ENCODE results near the gene BTRC.
"Not testable (repeated sequence)": the region's sequence is repeated elsewhere in the genome, so short reads cannot be mapped to it uniquely, and the experiment has no call there.

Gene BTRC

DNA sequence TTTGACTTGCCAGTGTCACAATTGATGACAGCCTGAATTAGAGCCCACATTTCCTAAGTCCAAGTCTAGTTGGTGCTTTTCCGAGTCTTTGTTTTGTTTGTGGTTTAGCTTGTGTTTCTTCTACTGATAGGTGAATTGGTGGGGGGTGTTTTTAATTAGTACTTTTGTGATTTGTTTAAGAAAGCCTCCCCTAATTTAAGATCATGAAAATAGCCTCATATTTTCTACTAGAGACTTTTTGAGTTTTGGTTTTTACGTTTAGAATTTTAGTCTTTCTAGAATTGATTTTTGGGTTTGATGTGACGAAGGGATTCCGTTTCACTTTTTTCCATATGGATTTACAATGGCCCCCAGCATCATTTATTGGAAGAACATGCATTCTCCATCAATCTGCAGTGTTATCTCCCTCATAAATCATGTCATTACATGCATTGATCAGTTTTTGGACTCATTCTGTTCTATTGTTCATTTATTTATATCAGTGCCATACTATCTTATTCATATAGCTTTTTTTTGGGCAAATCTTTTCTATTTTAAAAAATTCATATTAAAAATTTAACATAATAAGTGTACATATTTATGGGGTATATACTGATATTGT is 32.8 kb downstream of the BTRC start:
- H3K27ac ChIP-seq (ENCODE audit: low read depth, low read length, severe bottlenecking): no peak overlapping the region
- no peak overlapping the region for H3K4me3 ChIP-seq (ENCODE audit: extremely low read depth, insufficient read depth, low read length, poor library complexity, severe bottlenecking)
- WGBS, 2 experiments (ENCODE audit: insufficient coverage in 2 of 2): 92% methylated on average over 2 of the region's 4 CpGs; no CpG with 5 or more reads in 1 of the 2 experiments
- no peaks in the 10 kb centered on the region for H3K9me3 ChIP-seq (ENCODE audit: control insufficient read depth, low read length)
- no peaks in the 10 kb centered on the region for H3K36me3 ChIP-seq (ENCODE audit: control insufficient read depth, insufficient read depth, low read length)
- no peaks in the 10 kb centered on the region for H3K4me1 ChIP-seq (ENCODE audit: control insufficient read depth, insufficient read depth, low read length, poor library complexity, severe bottlenecking)

DNA sequence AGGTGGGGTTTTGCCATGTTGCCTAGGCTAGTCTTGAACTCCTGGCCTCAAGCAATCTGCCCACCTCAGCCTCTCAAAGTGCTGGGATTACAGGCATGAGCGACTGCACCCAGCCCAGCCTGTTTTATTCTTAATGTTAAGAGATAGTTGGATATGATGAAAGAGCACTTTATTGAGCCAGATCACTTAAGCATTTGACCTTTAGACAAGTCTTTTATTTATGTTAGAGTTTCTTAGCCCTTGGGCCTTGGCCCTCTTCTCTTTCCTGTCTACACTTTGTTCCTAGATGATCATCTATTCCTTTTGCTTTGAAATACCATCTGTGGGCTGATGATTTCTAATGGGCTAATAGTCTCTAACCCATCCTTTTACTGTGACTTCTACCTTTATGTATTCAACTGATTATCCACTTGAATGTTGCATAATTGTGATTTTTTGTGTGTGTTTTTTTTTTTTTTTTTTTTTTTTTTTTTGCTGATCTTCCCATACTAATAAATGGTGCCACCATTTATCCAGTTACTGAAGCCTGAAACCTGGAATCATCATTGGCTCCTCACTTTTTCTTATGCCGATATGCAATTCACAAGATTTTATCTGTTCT is 34.8 kb downstream of the BTRC start:
- no peak overlapping the region for H3K27ac ChIP-seq (ENCODE audit: low read depth, low read length, severe bottlenecking)
- no peaks in the 10 kb centered on the region for H3K4me1 ChIP-seq (ENCODE audit: control insufficient read depth, insufficient read depth, low read length, poor library complexity, severe bottlenecking)
- H3K4me3 ChIP-seq (ENCODE audit: extremely low read depth, insufficient read depth, low read length, poor library complexity, severe bottlenecking): no peak overlapping the region
- no peaks in the 10 kb centered on the region for H3K36me3 ChIP-seq (ENCODE audit: control insufficient read depth, insufficient read depth, low read length)
- no peaks in the 10 kb centered on the region for H3K9me3 ChIP-seq (ENCODE audit: control insufficient read depth, low read length)
- WGBS, 2 experiments (ENCODE audit: insufficient coverage in 2 of 2): 100% methylated on average over 1 of the region's 2 CpGs

DNA sequence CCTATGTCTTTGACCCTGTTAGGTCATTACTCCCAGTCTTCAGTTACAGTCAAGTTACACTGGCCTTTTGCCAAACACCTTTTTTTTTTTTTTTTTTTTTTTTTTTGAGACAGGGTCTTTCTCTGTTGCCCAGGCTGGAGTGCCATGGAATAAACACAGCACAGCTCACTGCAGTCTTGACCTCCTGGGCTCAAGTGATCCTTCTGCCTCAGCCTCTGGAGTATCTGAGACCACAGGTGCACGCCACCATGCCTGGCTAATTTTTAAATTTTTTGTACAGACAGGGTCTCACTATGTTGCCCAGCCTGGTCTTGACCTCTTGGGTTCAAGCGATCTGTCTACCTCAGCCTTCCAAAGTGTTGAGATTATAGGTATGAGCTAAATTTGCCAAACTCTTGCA is 35.6 kb downstream of the BTRC start:
- H3K4me1 ChIP-seq (ENCODE audit: control insufficient read depth, insufficient read depth, low read length, poor library complexity, severe bottlenecking): not testable (repeated sequence)
- WGBS, 2 experiments (ENCODE audit: insufficient coverage in 2 of 2): 88 to 100% methylated on average over 1 of the region's 2 CpGs

DNA sequence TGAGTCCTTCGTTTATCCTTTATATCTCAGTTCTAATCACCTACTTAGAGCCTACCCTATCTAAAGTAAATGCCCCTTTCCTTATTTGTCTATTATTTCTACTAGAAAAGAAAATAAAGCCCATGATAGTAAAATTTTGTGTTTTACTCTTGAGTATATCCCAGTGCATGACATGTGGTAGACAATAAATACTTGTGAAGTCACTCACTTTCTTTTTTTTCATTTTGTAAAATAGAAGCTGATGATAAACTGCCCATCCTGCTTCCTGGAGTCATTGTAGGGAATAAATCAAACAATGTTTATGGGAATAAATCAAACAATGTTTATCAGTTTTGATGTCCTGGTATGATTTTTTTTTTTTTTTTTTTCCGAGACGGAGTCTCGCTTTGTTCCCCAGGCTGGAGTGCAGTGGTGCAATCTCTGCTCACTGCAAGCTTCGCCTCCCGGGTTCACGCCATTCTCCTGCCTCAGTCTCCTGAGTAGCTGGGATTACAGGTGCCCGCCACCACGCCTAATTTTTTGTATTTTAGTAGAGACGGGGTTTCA is 36.1 kb downstream of the BTRC start:
- no peaks in the 10 kb centered on the region for H3K36me3 ChIP-seq (ENCODE audit: control insufficient read depth, insufficient read depth, low read length)
- no peak overlapping the region for H3K4me3 ChIP-seq (ENCODE audit: extremely low read depth, insufficient read depth, low read length, poor library complexity, severe bottlenecking)
- WGBS, 2 experiments (ENCODE audit: insufficient coverage in 2 of 2): no CpG with 5 or more reads among the region's 10 CpGs
- H3K9me3 ChIP-seq (ENCODE audit: control insufficient read depth, low read length): no peaks in the 10 kb centered on the region
- peaks cover 7% of the 10 kb centered on the region for H3K4me1 ChIP-seq (ENCODE audit: control insufficient read depth, insufficient read depth, low read length, poor library complexity, severe bottlenecking)
- H3K27ac ChIP-seq (ENCODE audit: low read depth, low read length, severe bottlenecking): no peak overlapping the region

More for the DNA sequence above, 35.6 kb downstream of the BTRC start:
- not testable (repeated sequence) for H3K4me3 ChIP-seq (ENCODE audit: extremely low read depth, insufficient read depth, low read length, poor library complexity, severe bottlenecking); H3K9me3 ChIP-seq (ENCODE audit: control insufficient read depth, low read length); H3K27ac ChIP-seq (ENCODE audit: low read depth, low read length, severe bottlenecking); H3K36me3 ChIP-seq (ENCODE audit: control insufficient read depth, insufficient read depth, low read length)

DNA sequence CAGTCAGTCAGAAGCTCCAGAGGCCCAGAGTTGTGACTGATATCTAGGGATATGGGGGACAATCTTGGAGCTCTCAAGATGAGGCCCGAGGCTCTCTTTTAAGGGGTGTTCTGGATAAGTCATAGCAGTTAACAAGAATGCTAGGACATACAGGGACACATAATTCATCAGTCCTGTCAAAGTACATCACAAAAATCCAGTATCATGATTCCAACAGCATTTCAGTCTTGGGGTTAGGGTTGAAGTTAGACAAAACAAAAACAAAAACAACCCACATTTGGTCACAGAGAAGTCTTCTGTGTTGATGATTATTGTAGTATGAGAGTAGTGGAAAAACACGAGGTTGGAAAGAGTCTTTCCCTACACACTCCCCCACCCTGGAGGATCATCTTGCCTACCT is 39.4 kb downstream of the BTRC start:
- Histone ChIP-seq H3K4me3 (ENCODE audit: extremely low read depth, insufficient read depth, low read length, poor library complexity, severe bottlenecking) (no peak overlapping the region), H3K27ac (ENCODE audit: low read depth, low read length, severe bottlenecking) (no peak overlapping the region), H3K9me3 (ENCODE audit: control insufficient read depth, low read length) (no peaks in the 10 kb centered on the region), H3K36me3 (ENCODE audit: control insufficient read depth, insufficient read depth, low read length) (no peaks in the 10 kb centered on the region), H3K4me1 (ENCODE audit: control insufficient read depth, insufficient read depth, low read length, poor library complexity, severe bottlenecking) (peaks cover 9% of the 10 kb centered on the region)
- WGBS, 2 experiments (ENCODE audit: insufficient coverage in 2 of 2): 80 to 86% methylated on average over 1 of the region's 2 CpGs

DNA sequence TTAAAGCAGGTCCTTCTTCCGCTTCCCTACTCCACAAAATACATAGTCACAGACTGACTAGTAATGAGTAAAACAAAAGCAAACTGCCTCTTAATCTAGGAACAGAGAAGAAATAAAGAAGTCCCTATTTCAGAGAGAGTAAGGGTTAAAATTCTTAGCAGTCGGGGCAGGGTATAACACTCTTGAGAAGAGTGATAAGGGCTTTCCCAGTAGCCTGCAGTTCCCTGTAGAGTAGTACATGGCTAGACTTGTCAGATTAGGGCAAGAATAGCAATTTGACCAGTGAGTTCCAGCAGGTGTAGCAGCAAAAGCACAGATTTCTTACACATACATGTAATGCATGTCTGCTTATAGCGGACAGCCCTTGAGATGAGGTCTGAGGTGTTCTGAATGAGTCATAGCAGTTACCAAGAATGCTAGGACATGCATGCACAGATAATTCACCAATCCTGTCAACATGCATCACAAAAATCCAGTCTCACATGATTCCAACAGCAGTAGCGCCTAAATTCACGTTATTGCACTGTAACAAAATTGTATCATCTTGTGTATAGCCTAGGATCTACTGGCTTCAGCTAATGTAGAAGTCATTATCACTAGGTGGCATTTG is 40.7 kb downstream of the BTRC start:
- H3K4me3 ChIP-seq (ENCODE audit: extremely low read depth, insufficient read depth, low read length, poor library complexity, severe bottlenecking): no peak overlapping the region
- H3K36me3 ChIP-seq (ENCODE audit: control insufficient read depth, insufficient read depth, low read length): no peaks in the 10 kb centered on the region
- H3K9me3 ChIP-seq (ENCODE audit: control insufficient read depth, low read length): no peaks in the 10 kb centered on the region
- H3K27ac ChIP-seq (ENCODE audit: low read depth, low read length, severe bottlenecking): no peak overlapping the region
- H3K4me1 ChIP-seq (ENCODE audit: control insufficient read depth, insufficient read depth, low read length, poor library complexity, severe bottlenecking): peaks cover 9% of the 10 kb centered on the region
- 73 to 88% methylated on average over 3 to 4 of the region's 5 CpGs for WGBS, 2 experiments (ENCODE audit: insufficient coverage in 2 of 2)

DNA sequence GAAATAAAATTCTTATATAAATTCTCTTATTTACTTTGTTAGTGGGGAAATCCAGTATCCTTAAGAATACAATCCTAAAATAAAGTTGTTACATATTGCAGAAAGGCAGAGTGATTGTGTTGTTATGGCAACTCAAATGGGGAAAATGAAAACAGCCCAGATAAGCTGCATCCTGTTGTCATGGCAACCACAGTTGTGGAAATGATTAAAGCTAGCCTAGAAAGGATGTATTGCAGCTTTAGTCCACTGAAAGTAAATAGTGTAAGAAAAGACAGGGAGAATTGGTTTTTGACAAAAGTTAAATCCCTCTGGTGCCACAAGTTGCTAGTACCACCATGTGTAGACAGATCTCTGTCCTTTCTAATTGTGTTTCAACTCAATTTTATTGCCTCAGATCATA is 43.2 kb downstream of the BTRC start:
- Histone ChIP-seq H3K4me3 (ENCODE audit: extremely low read depth, insufficient read depth, low read length, poor library complexity, severe bottlenecking) (no peak overlapping the region), H3K9me3 (ENCODE audit: control insufficient read depth, low read length) (no peaks in the 10 kb centered on the region), H3K27ac (ENCODE audit: low read depth, low read length, severe bottlenecking) (no peak overlapping the region), H3K4me1 (ENCODE audit: control insufficient read depth, insufficient read depth, low read length, poor library complexity, severe bottlenecking) (peaks cover 9% of the 10 kb centered on the region), H3K36me3 (ENCODE audit: control insufficient read depth, insufficient read depth, low read length) (no peaks in the 10 kb centered on the region)

DNA sequence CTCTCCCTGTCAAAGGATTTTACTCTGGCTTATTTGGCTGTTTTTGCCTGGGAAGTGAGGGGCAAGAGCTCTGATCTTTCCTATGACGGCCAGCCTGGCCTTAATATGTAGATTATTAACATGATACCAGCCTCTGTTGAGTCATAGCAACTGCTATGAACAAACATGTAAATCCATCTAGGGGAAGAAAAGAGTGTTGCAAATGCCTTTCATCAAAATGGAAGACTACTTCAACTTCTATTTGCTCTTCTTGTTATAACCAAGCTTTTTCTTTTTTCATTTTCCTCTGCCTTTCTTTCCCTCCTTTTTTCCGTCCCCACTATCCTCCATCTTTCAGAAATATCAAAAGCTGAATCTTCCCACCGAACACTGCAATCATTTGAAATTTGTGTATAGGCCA is 46.6 kb downstream of the BTRC start:
- Histone ChIP-seq H3K4me1 (ENCODE audit: control insufficient read depth, insufficient read depth, low read length, poor library complexity, severe bottlenecking) (no peaks in the 10 kb centered on the region), H3K9me3 (ENCODE audit: control insufficient read depth, low read length) (no peaks in the 10 kb centered on the region), H3K27ac (ENCODE audit: low read depth, low read length, severe bottlenecking) (no peak overlapping the region), H3K4me3 (ENCODE audit: extremely low read depth, insufficient read depth, low read length, poor library complexity, severe bottlenecking) (no peak overlapping the region), H3K36me3 (ENCODE audit: control insufficient read depth, insufficient read depth, low read length) (no peaks in the 10 kb centered on the region)
- 86% methylated on average over 1 of the region's 3 CpGs; no CpG with 5 or more reads in 1 of the 2 experiments for WGBS, 2 experiments (ENCODE audit: insufficient coverage in 2 of 2)

DNA sequence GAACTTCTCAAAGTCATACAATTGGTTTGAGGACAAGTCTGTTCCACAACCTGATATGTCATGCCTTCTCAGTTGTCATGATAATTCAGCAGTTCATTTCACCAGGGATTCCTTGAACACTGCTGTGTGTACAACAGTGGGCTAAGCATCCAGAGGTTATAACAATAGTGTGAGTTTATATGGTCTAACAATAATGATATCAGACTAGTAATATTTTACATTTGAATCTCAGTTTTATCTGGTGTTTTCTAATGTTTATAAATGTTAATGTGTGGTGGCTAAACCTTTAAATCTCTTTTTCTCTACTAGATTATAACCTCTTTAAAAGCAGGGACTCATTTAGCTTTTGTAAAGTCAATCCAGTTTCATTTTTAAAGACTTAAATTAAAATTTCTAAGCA is 48.7 kb downstream of the BTRC start:
- H3K36me3 ChIP-seq (ENCODE audit: control insufficient read depth, insufficient read depth, low read length): no peaks in the 10 kb centered on the region
- no peak overlapping the region for H3K27ac ChIP-seq (ENCODE audit: low read depth, low read length, severe bottlenecking)

DNA sequence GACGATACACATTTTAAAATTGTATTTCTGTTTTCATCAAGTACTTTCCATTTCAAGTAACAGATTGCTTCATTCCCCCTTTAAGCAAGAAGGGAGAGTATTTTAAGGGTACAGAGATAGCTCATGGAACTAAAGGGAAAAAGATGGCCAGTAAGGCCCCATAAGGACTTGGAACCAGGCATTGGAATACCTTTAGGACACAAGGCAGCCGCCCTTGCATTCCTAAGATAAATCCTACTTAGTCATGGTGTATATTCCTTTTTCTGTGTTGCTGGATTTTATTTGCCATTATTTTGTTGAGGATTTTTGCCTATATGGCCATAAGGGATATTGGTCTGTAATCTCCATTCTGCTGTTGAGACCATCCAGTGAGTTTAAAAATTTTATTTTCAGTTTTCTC is 49.2 kb downstream of the BTRC start:
- 80% methylated on average over 1 of the region's 2 CpGs; no CpG with 5 or more reads in 1 of the 2 experiments for WGBS, 2 experiments (ENCODE audit: insufficient coverage in 2 of 2)
- H3K4me3 ChIP-seq (ENCODE audit: extremely low read depth, insufficient read depth, low read length, poor library complexity, severe bottlenecking): no peak overlapping the region
- no peak overlapping the region for H3K27ac ChIP-seq (ENCODE audit: low read depth, low read length, severe bottlenecking)
- no peaks in the 10 kb centered on the region for H3K36me3 ChIP-seq (ENCODE audit: control insufficient read depth, insufficient read depth, low read length)
- H3K4me1 ChIP-seq (ENCODE audit: control insufficient read depth, insufficient read depth, low read length, poor library complexity, severe bottlenecking): no peaks in the 10 kb centered on the region
- H3K9me3 ChIP-seq (ENCODE audit: control insufficient read depth, low read length): no peaks in the 10 kb centered on the region

More for the DNA sequence above, 48.7 kb downstream of the BTRC start:
- Histone ChIP-seq H3K4me1 (ENCODE audit: control insufficient read depth, insufficient read depth, low read length, poor library complexity, severe bottlenecking) (no peaks in the 10 kb centered on the region), H3K4me3 (ENCODE audit: extremely low read depth, insufficient read depth, low read length, poor library complexity, severe bottlenecking) (no peak overlapping the region), H3K9me3 (ENCODE audit: control insufficient read depth, low read length) (no peaks in the 10 kb centered on the region)

DNA sequence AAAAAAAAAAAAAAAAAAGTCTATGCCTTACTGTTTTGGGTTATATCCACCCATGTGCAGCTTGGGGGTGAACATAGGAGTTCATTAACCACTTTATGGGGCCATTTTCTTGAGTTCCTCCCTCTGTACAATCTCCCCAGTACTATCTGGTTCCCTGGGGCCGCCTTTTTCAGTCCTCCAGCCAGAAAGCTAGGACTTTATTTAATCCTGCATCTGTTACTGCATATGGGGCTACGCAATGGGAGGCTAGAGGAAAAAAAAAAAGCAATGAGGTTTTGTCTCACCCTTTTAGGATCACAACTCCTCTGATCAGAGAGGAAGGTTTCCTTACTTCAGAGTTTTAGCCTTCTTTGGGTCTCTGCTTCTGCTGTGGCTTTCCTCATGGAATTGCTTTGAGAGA is 51.0 kb downstream of the BTRC start:
- Histone ChIP-seq H3K4me3 (ENCODE audit: extremely low read depth, insufficient read depth, low read length, poor library complexity, severe bottlenecking) (no peak overlapping the region), H3K36me3 (ENCODE audit: control insufficient read depth, insufficient read depth, low read length) (no peaks in the 10 kb centered on the region), H3K9me3 (ENCODE audit: control insufficient read depth, low read length) (no peaks in the 10 kb centered on the region), H3K4me1 (ENCODE audit: control insufficient read depth, insufficient read depth, low read length, poor library complexity, severe bottlenecking) (no peaks in the 10 kb centered on the region), H3K27ac (ENCODE audit: low read depth, low read length, severe bottlenecking) (no peak overlapping the region)
- 100% methylated on average over 1 of the region's 2 CpGs; no CpG with 5 or more reads in 1 of the 2 experiments for WGBS, 2 experiments (ENCODE audit: insufficient coverage in 2 of 2)

Measured in mesodermal cell (in vitro differentiated cells).